GM12878 (cell line): ENCODE data around the gene PTPRN2. TPM values are rescaled to one million over a fixed set of nuclear protein-coding genes. Genes with fewer than 3 reads are reported as not detected.

Experiments
- ATAC-seq: fragments of 200-7000 bp; cut with Tn5 transposase; 3 replicates; pipeline ENCODE4 v1.9.1; 2020; ENCODE audit warnings: mild to moderate bottlenecking, moderate library complexity
- BruUV-seq: library from RNA; stranded (reverse); fragments of 400-500 nt; replicated peaks from 2 replicates; lab custom pipeline; 2021; lab: Mats Ljungman, UMichigan
- CTCF ChIA-PET: fragments of 300-600 bp; sonication (Branson Sonifier 250); formaldehyde crosslinking; extraction: SDS; loops from one replicate; lab custom pipeline; 2021; ENCODE audit warnings: inconsistent platforms; lab: Yijun Ruan, JAX
- POLR2A ChIA-PET: fragments of 350-600 bp; formaldehyde crosslinking; extraction: SDS; loops from one replicate; lab custom pipeline; 2021; ENCODE audit warnings: inconsistent platforms; lab: Charles Lee
- RAD21 ChIA-PET: fragments of 300-600 bp; sonication (Branson Sonifier 250); formaldehyde crosslinking; loops from one replicate; lab custom pipeline; 2023; ENCODE audit warnings: antibody characterized with exemption; ENCODE audit not compliant: unreplicated experiment; lab: Charles Lee
- SMC1A ChIA-PET: fragments of 300-600 bp; sonication (Branson Sonifier 250); formaldehyde crosslinking; loops from one replicate; lab custom pipeline; 2023; ENCODE audit not compliant: unreplicated experiment, uncharacterized antibody; lab: Charles Lee
- DNase-seq: peaks from one replicate; pipeline ENCODE4 v3.0.0-alpha.2; 2011; ENCODE audit warnings: low read depth, low spot score
- FAIRE-seq: peaks from 3 replicates; lab custom pipeline; 2011; peaks lifted over from hg19 to GRCh38; lab: Jason Lieb, UNC
- H2AFZ ChIP-seq: 2 replicates; pipeline ENCODE4 v1.6.0; 2011; ENCODE audit warnings: low read depth, low read length, control low read depth; ENCODE audit not compliant: control insufficient read depth
- H3K27ac ChIP-seq: 2 replicates; pipeline ENCODE4 v1.5.1; 2011; ENCODE audit warnings: control low read depth; ENCODE audit not compliant: control insufficient read depth, insufficient read depth
- H3K27me3 ChIP-seq, 2 experiments: replicated peaks in 1 of 2; 2 replicates each; pipeline versions ENCODE4 v1.6.0 to v1.6.1; 2011; ENCODE audit warnings: low read length in 1 of 2; ENCODE audit not compliant: control insufficient read depth in 2 of 2, insufficient read depth in 2 of 2
- H3K36me3 ChIP-seq, 2 experiments: 2 replicates each; pipeline ENCODE4 v1.5.1; 2011; ENCODE audit warnings: low read length in 1 of 2; ENCODE audit not compliant: control insufficient read depth in 2 of 2, insufficient read depth in 2 of 2
- H3K4me1 ChIP-seq: 2 replicates; pipeline ENCODE4 v1.6.1; 2011; ENCODE audit warnings: mild to moderate bottlenecking, low read length, moderate library complexity, mixed read lengths; ENCODE audit not compliant: control insufficient read depth, insufficient read depth
- H3K4me2 ChIP-seq: 2 replicates; pipeline ENCODE4 v1.6.0; 2011; ENCODE audit warnings: control low read depth; ENCODE audit not compliant: control insufficient read depth, insufficient read depth
- H3K4me3 ChIP-seq: fragments of 200-600 bp; sonication (generic); 2 replicates; pipeline ENCODE4 v1.5.1; 2016
- H3K79me2 ChIP-seq: 2 replicates; pipeline ENCODE4 v1.6.0; 2011; ENCODE audit warnings: low read length; ENCODE audit not compliant: control insufficient read depth, insufficient read depth
- H3K9ac ChIP-seq: 2 replicates; pipeline ENCODE4 v1.8.0; 2011; ENCODE audit warnings: low read length, control low read depth, mixed read lengths; ENCODE audit not compliant: control insufficient read depth, insufficient read depth
- H3K9me3 ChIP-seq: replicated peaks from 3 replicates; pipeline ENCODE4 v1.5.1; 2011; ENCODE audit warnings: mild to moderate bottlenecking, low read length; ENCODE audit not compliant: control insufficient read depth, insufficient read depth
- H4K20me1 ChIP-seq: 2 replicates; pipeline ENCODE4 v1.6.0; 2011; ENCODE audit not compliant: control insufficient read depth, insufficient read depth
- CEBPZ ChIP-seq: fragments of 150-350 bp; IDR thresholded peaks from 2 replicates; pipeline ENCODE4 v1.6.1; 2016; ENCODE audit warnings: low read depth, low read length
- CHD4 ChIP-seq: fragments of 200-600 bp; sonication (generic); IDR thresholded peaks from 2 replicates; pipeline ENCODE4 v1.6.1; 2016; ENCODE audit warnings: mild to moderate bottlenecking
- PBX3 ChIP-seq: IDR thresholded peaks from 2 replicates; pipeline ENCODE4 v1.6.1; 2011; ENCODE audit warnings: mild to moderate bottlenecking, low read depth, low read length, moderate library complexity; ENCODE audit not compliant: insufficient replicate concordance
- RELA ChIP-seq: fragments of 450-650 bp; IDR thresholded peaks from 2 replicates; pipeline ENCODE4 v1.8.0; 2014; ENCODE audit warnings: borderline replicate concordance; ENCODE audit not compliant: partially characterized antibody
- SIN3A ChIP-seq: IDR thresholded peaks from 2 replicates; pipeline ENCODE4 v1.6.1; 2012; ENCODE audit warnings: low read depth, low read length, improper control_type of control experiment
- SP1 ChIP-seq: IDR thresholded peaks from one replicate; pipeline ENCODE4 v1.6.1; 2011; ENCODE audit warnings: low read depth, low read length
- SPI1 ChIP-seq: IDR thresholded peaks from 2 replicates; pipeline ENCODE4 v1.6.1; 2011; ENCODE audit warnings: low read depth, mild to moderate bottlenecking, low read length, moderate library complexity, borderline replicate concordance; ENCODE audit not compliant: insufficient read depth
- USF2 ChIP-seq: IDR thresholded peaks from 2 replicates; pipeline ENCODE4 v1.6.1; 2011; ENCODE audit warnings: low read depth, low read length, improper control_type of control experiment, borderline replicate concordance
- WGBS: methylation state at CpG from one replicate; pipeline ENCODE4 v1.1.6; 2016; ENCODE audit warnings: low lambda C conversion rate; ENCODE audit not compliant: insufficient replicate concordance, insufficient coverage; ENCODE audit errors: missing lambda C conversion rate; 5-methylcytosine and 5-hydroxymethylcytosine counted together
- in situ Hi-C: fragments of 300-500 bp; cut with MboI; formaldehyde crosslinking; loops from 9 replicates; pipeline ENCODE4 v1.14.3; 2018; ENCODE audit warnings: mixed read lengths
- intact Hi-C: fragments of 100-400 bp; cut with micrococcal nuclease; formaldehyde crosslinking; loops from one replicate; pipeline ENCODE4 v1.14.2; 2022; ENCODE audit not compliant: unreplicated experiment
- polyA plus RNA-seq, 11 experiments: library from polyadenylated mRNA; depleted of rRNA in 4 of 11; unstranded in 6 of 11; stranded (reverse) in 5 of 11; fragments of >200 nt; fragmentation: Nextera tagmentation in 4 of 11; fragmentation: Illumina TruSeq in 1 of 11; extraction: Ambion mirVana in 4 of 11; extraction: Trizol in 1 of 11; gene quantifications; 1 replicate in 1 of 11; 2 replicates in 10 of 11; pipeline versions ENCODE4 v1.2.1 to v1.2.3, GENCODE V29; 2011 to 2016; ENCODE audit warnings: inconsistent platforms in 2 of 11, missing spikeins in 2 of 11, low read depth in 1 of 11
- total RNA-seq, 4 experiments: library from RNA; depleted of rRNA in 3 of 4; stranded (reverse); fragments of >200 nt in 3 of 4; fragmentation: Illumina TruSeq in 1 of 4; extraction: Trizol in 1 of 4; gene quantifications; 2 replicates each; pipeline versions ENCODE4 v1.2.1 to v1.2.3, GENCODE V29; 2013 to 2021
- TF ChIP-seq, protein P1 (sequence below): fragments of 150-350 bp; IDR thresholded peaks from 2 replicates; pipeline ENCODE4 v1.6.1; 2014; ENCODE audit warnings: mild to moderate bottlenecking, low read depth, low read length

Gene PTPRN2
- total and polyA plus RNA-seq, 10 of the 15 experiments (the other 5 are each of a cell fraction or from before 2014, with no cell fraction given), result 5.4 TPM; not detected in 9

DNA sequence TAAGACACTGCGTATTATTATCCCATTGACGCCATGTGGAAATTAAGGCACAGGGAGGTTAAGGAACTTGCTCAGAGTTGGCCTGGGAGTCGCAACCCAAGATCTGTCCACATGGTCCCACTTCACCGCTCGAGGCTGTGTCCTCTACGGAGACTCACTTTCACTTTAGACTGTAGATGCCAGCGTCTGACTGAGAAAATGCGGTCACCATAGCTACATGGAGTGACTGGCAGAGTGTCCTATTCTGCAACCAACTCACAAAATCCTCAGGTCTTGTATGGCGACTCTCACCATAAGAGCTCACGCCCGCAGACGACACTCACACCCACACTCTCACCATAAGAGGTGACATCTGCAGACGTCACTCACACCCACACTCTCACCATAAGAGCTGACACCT, 257.9 kb downstream of the PTPRN2 start:
- Histone ChIP-seq H3K4me2 (no peak overlapping the region), H3K27ac (no peak overlapping the region), H3K9me3 (peaks cover 5% of the 10 kb centered on the region; the same call in 1 of the 3 replicates), H2AFZ (no peak overlapping the region), H3K4me3 (no peak overlapping the region), H4K20me1 (no peaks in the 10 kb centered on the region), H3K79me2 (no peaks in the 10 kb centered on the region), H3K27me3 (no peaks in the 10 kb centered on the region), H3K4me1 (no peaks in the 10 kb centered on the region), H3K36me3 (no peaks in the 10 kb centered on the region), H3K9ac (no peak overlapping the region)
- ChIA-PET SMC1A (no interaction called here), POLR2A (no interaction called here), RAD21 (no interaction called here), CTCF (no interaction called here)
- in situ Hi-C loops (no loop called here), intact Hi-C loops (no loop called here)
- no peak for ATAC-seq
- 77% methylated on average over 13 of the region's 13 CpGs for WGBS
- no peak for FAIRE-seq
- TF ChIP-seq SP1 (no peak), USF2 (no peak), SIN3A (no peak), SPI1 (no peak), RELA (no peak), CHD4 (no peak), PBX3 (no peak), CEBPZ (no peak)
- TF ChIP-seq, protein P1, sequence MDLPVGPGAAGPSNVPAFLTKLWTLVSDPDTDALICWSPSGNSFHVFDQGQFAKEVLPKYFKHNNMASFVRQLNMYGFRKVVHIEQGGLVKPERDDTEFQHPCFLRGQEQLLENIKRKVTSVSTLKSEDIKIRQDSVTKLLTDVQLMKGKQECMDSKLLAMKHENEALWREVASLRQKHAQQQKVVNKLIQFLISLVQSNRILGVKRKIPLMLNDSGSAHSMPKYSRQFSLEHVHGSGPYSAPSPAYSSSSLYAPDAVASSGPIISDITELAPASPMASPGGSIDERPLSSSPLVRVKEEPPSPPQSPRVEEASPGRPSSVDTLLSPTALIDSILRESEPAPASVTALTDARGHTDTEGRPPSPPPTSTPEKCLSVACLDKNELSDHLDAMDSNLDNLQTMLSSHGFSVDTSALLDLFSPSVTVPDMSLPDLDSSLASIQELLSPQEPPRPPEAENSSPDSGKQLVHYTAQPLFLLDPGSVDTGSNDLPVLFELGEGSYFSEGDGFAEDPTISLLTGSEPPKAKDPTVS, result no peak
- DNase-seq, result no peak
- no TSS peak for BruUV-seq
